K562 (cell line): ENCODE measurements around the gene CREB3L2. TPM values are rescaled to one million over a fixed set of nuclear protein-coding genes. Genes with fewer than 3 reads are reported as not detected.

Experiments
- BACH1 ChIP-seq: fragments of 200-800 bp; sonication (Bioruptor generic); IDR thresholded peaks from 2 replicates; pipeline ENCODE4 v1.6.1; 2016; ENCODE audit warnings: missing genetic modification characterization, missing compliant biosample characterization
- BRCA1 ChIP-seq, 2 experiments: fragments of 450-650 bp in 1 of 2; sonication (generic) in 1 of 2; formaldehyde crosslinking in 1 of 2; IDR thresholded peaks; 2 replicates each; pipeline versions ENCODE4 v1.5.0 to v1.6.1; 2017 to 2020; ENCODE audit warnings: mild to moderate bottlenecking in 1 of 2, missing genetic modification reagents in 1 of 2
- CREM ChIP-seq: IDR thresholded peaks from 2 replicates; pipeline ENCODE4 v1.6.1; 2014; ENCODE audit warnings: antibody characterized with exemption, low read depth
- FOXA1 ChIP-seq: fragments of 450-650 bp; IDR thresholded peaks from 2 replicates; pipeline ENCODE4 v1.6.1; 2016; ENCODE audit warnings: mild to moderate bottlenecking, borderline replicate concordance
- GATA2 ChIP-seq: sonication (generic); formaldehyde crosslinking; IDR thresholded peaks from 2 replicates; pipeline ENCODE4 v1.4.0; 2020; ENCODE audit warnings: mild to moderate bottlenecking, missing genetic modification reagents
- IRF2 ChIP-seq: sonication (generic); formaldehyde crosslinking; IDR thresholded peaks from 2 replicates; pipeline ENCODE4 v1.8.1; 2022; ENCODE audit warnings: mild to moderate bottlenecking, missing genetic modification reagents
- KAT2B ChIP-seq: IDR thresholded peaks from one replicate; pipeline ENCODE4 v1.6.1; 2012; ENCODE audit warnings: low read depth, mild to moderate bottlenecking, control low read depth, inconsistent platforms, low read length, moderate library complexity
- MAFG ChIP-seq: fragments of 450-650 bp; conservative IDR thresholded peaks from 2 replicates; pipeline ENCODE4 v1.6.1; 2016; ENCODE audit warnings: missing genetic modification characterization, missing compliant biosample characterization
- MTA1 ChIP-seq: fragments of 450-650 bp; IDR thresholded peaks from 2 replicates; pipeline ENCODE4 v1.6.1; 2017; ENCODE audit warnings: borderline replicate concordance
- NCOA1 ChIP-seq: fragments of 450-650 bp; IDR thresholded peaks from 2 replicates; pipeline ENCODE4 v1.6.1; 2016; ENCODE audit warnings: low read depth
- NRF1 ChIP-seq, 2 experiments: fragments of 450-650 bp; IDR thresholded peaks in 1 of 2; conservative IDR thresholded peaks in 1 of 2; 2 replicates each; pipeline ENCODE4 v1.6.1; 2014; ENCODE audit warnings: mild to moderate bottlenecking in 2 of 2
- SMAD3 ChIP-seq: fragments of 450-650 bp; formaldehyde crosslinking; conservative IDR thresholded peaks from 2 replicates; pipeline ENCODE4 v1.4.0; 2020; ENCODE audit warnings: mild to moderate bottlenecking
- SMARCA5 ChIP-seq: fragments of 450-650 bp; IDR thresholded peaks from 2 replicates; pipeline ENCODE4 v1.6.1; 2016
- SP1 ChIP-seq: sonication (generic); formaldehyde crosslinking; IDR thresholded peaks from 2 replicates; pipeline ENCODE4 v1.8.1; 2022; ENCODE audit warnings: mild to moderate bottlenecking, missing genetic modification reagents
- TRIM24 ChIP-seq, 2 experiments: fragments of 450-650 bp; IDR thresholded peaks; 2 replicates each; pipeline ENCODE4 v1.6.1; 2016
- ZFPM2 ChIP-seq: fragments of 250-450 bp; sonication (Bioruptor Pico); IDR thresholded peaks from 2 replicates; pipeline ENCODE4 v1.5.1; 2022; ENCODE audit warnings: mild to moderate bottlenecking
- ZKSCAN8 ChIP-seq: fragments of 200-800 bp; sonication (Bioruptor generic); IDR thresholded peaks from 2 replicates; pipeline ENCODE4 v1.6.1; 2016; ENCODE audit warnings: missing genetic modification characterization, missing compliant biosample characterization
- ZNF778 ChIP-seq: fragments of 450-650 bp; formaldehyde crosslinking; IDR thresholded peaks from 2 replicates; pipeline ENCODE4 v1.4.0; 2020; ENCODE audit warnings: mild to moderate bottlenecking, moderate library complexity
- polyA plus RNA-seq, 8 experiments: library from polyadenylated mRNA; depleted of rRNA in 4 of 8; stranded (reverse) in 5 of 8; unstranded in 3 of 8; fragments of >200 nt; fragmentation: Nextera tagmentation in 2 of 8; fragmentation: Illumina TruSeq in 1 of 8; extraction: Ambion mirVana in 2 of 8; extraction: Trizol in 1 of 8; gene quantifications; 2 replicates each; pipeline versions ENCODE4 v1.2.1 to v1.2.3, GENCODE V29; 2011 to 2014; ENCODE audit warnings: inconsistent platforms in 1 of 8, missing spikeins in 1 of 8
- total RNA-seq, 7 experiments: library from RNA; depleted of rRNA in 6 of 7; stranded (reverse); fragments of >200 nt in 6 of 7; fragmentation: Illumina TruSeq in 2 of 7; extraction: Trizol in 2 of 7; gene quantifications; 2 replicates each; pipeline versions ENCODE4 v1.2.1 to v1.2.3, GENCODE V29; 2011 to 2021; ENCODE audit warnings: low replicate concordance in 1 of 7
- TF ChIP-seq, protein P1 (sequence below): fragments of 450-650 bp; IDR thresholded peaks from 2 replicates; pipeline ENCODE4 v1.6.1; 2016
- TF ChIP-seq, protein P2 (sequence below): fragments of 250-450 bp; sonication (Bioruptor Pico); IDR thresholded peaks from 2 replicates; pipeline ENCODE4 v1.5.0; 2022; ENCODE audit warnings: mild to moderate bottlenecking
- TF ChIP-seq, protein P3 (sequence below), 2 experiments: fragments of 200-800 bp in 1 of 2; sonication (Bioruptor generic) in 1 of 2; sonication (generic) in 1 of 2; formaldehyde crosslinking in 1 of 2; IDR thresholded peaks in 1 of 2; conservative IDR thresholded peaks in 1 of 2; 2 replicates each; pipeline versions ENCODE4 v1.5.0 to v1.6.1; 2016 to 2020; ENCODE audit warnings: missing compliant biosample characterization in 1 of 2, missing genetic modification characterization in 1 of 2, missing genetic modification reagents in 1 of 2
- TF ChIP-seq, protein P4 (sequence below), 3 experiments: IDR thresholded peaks in 2 of 3; conservative IDR thresholded peaks in 1 of 3; 2 replicates each; pipeline ENCODE4 v1.5.1; 2011 to 2012; ENCODE audit warnings: low read length in 3 of 3, mild to moderate bottlenecking in 3 of 3, control low read depth in 2 of 3, improper control_type of control experiment in 1 of 3, inconsistent platforms in 1 of 3, low read depth in 1 of 3, mixed read lengths in 1 of 3, moderate library complexity in 1 of 3; ENCODE audit not compliant: insufficient read depth in 2 of 3
- TF ChIP-seq, protein P5 (sequence below): fragments of 450-650 bp; IDR thresholded peaks from 2 replicates; pipeline ENCODE4 v1.6.1; 2016; ENCODE audit warnings: missing biosample characterization, missing genetic modification characterization

The CREB3L2 gene
- total and polyA plus RNA-seq, 9 of the 15 experiments (the other 6 are each of a cell fraction or from before 2014, with no cell fraction given) = 7.1 to 45.6 (median 15.8) TPM

DNA sequence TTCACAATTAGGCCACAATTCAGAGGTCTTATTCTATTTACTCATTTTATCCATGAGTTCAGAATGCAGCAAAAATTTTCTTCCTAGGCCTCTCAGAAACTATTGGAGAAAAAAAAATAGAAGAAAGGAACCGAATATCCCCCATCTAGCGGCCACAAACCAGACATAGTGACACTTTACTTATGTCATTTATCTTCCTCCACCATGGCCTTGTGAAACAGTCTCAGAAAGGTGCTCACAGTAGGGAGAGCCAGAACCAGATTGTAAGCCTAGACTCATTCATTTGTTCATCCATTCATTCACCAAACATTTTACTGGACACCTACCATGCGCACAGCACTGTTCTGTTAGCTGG, 16.0 kb downstream of the CREB3L2 start (continued):
- TF ChIP-seq SP1 (CRISPR knock-in tag) (peak; percentile 22; the same call in 1 of the 2 replicates), MTA1 (no peak), NRF1 (conservative IDR thresholded peaks at IDR 0.05 in 1 of 2, IDR thresholded peaks at IDR 0.05 in 1 of 2) (peak in 1 of 2 experiments; percentile 32; a peak in 1 of 4 replicates), TRIM24 (IDR thresholded peaks at IDR 0.05) (no peak), IRF2 (no peak), CREM (0 out of 2 replicates have a peak, but pooled peaks have one; percentile 20), KAT2B (no peak), SMAD3 (CRISPR knock-in tag) (no peak), ZFPM2 (CRISPR knock-in tag) (no peak), GATA2 (CRISPR knock-in tag) (0 out of 2 replicates have a peak, but pooled peaks have one; percentile 63), NCOA1 (no peak), FOXA1 (no peak), BACH1 (0 out of 2 replicates have a peak, but pooled peaks have one; percentile 38), MAFG (no peak), BRCA1 (IDR thresholded peaks at IDR 0.05) (no peak), BRCA1 (CRISPR knock-in tag; IDR thresholded peaks at IDR 0.05) (no peak), ZKSCAN8 (CRISPR knock-in tag) (no peak), SMARCA5 (0 out of 2 replicates have a peak, but pooled peaks have one; percentile 26), ZNF778 (no peak)
- TF ChIP-seq, protein P1, sequence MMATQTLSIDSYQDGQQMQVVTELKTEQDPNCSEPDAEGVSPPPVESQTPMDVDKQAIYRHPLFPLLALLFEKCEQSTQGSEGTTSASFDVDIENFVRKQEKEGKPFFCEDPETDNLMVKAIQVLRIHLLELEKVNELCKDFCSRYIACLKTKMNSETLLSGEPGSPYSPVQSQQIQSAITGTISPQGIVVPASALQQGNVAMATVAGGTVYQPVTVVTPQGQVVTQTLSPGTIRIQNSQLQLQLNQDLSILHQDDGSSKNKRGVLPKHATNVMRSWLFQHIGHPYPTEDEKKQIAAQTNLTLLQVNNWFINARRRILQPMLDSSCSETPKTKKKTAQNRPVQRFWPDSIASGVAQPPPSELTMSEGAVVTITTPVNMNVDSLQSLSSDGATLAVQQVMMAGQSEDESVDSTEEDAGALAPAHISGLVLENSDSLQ = peak; percentile 56; the same call in 1 of the 2 replicates
- TF ChIP-seq, protein P2, sequence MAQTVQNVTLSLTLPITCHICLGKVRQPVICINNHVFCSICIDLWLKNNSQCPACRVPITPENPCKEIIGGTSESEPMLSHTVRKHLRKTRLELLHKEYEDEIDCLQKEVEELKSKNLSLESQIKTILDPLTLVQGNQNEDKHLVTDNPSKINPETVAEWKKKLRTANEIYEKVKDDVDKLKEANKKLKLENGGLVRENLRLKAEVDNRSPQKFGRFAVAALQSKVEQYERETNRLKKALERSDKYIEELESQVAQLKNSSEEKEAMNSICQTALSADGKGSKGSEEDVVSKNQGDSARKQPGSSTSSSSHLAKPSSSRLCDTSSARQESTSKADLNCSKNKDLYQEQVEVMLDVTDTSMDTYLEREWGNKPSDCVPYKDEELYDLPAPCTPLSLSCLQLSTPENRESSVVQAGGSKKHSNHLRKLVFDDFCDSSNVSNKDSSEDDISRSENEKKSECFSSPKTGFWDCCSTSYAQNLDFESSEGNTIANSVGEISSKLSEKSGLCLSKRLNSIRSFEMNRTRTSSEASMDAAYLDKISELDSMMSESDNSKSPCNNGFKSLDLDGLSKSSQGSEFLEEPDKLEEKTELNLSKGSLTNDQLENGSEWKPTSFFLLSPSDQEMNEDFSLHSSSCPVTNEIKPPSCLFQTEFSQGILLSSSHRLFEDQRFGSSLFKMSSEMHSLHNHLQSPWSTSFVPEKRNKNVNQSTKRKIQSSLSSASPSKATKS (CRISPR knock-in tag) = no peak
- TF ChIP-seq, protein P3, sequence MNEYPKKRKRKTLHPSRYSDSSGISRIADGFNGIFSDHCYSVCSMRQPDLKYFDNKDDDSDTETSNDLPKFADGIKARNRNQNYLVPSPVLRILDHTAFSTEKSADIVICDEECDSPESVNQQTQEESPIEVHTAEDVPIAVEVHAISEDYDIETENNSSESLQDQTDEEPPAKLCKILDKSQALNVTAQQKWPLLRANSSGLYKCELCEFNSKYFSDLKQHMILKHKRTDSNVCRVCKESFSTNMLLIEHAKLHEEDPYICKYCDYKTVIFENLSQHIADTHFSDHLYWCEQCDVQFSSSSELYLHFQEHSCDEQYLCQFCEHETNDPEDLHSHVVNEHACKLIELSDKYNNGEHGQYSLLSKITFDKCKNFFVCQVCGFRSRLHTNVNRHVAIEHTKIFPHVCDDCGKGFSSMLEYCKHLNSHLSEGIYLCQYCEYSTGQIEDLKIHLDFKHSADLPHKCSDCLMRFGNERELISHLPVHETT (CRISPR knock-in tag; conservative IDR thresholded peaks at IDR 0.05 in 1 of 2, IDR thresholded peaks at IDR 0.05 in 1 of 2) = no peak
- TF ChIP-seq, protein P4, sequence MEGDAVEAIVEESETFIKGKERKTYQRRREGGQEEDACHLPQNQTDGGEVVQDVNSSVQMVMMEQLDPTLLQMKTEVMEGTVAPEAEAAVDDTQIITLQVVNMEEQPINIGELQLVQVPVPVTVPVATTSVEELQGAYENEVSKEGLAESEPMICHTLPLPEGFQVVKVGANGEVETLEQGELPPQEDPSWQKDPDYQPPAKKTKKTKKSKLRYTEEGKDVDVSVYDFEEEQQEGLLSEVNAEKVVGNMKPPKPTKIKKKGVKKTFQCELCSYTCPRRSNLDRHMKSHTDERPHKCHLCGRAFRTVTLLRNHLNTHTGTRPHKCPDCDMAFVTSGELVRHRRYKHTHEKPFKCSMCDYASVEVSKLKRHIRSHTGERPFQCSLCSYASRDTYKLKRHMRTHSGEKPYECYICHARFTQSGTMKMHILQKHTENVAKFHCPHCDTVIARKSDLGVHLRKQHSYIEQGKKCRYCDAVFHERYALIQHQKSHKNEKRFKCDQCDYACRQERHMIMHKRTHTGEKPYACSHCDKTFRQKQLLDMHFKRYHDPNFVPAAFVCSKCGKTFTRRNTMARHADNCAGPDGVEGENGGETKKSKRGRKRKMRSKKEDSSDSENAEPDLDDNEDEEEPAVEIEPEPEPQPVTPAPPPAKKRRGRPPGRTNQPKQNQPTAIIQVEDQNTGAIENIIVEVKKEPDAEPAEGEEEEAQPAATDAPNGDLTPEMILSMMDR (IDR thresholded peaks at IDR 0.05 in 2 of 3, conservative IDR thresholded peaks at IDR 0.05 in 1 of 3; ENCODE audit: insufficient read depth in 2 of 3, low read depth in 1 of 3, low read length in 3 of 3) = peak in 2 of 3 experiments; percentile 26 to 31; a peak in 2 of 6 replicates
- TF ChIP-seq, protein P5, sequence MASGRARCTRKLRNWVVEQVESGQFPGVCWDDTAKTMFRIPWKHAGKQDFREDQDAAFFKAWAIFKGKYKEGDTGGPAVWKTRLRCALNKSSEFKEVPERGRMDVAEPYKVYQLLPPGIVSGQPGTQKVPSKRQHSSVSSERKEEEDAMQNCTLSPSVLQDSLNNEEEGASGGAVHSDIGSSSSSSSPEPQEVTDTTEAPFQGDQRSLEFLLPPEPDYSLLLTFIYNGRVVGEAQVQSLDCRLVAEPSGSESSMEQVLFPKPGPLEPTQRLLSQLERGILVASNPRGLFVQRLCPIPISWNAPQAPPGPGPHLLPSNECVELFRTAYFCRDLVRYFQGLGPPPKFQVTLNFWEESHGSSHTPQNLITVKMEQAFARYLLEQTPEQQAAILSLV = no peak
